Hippocampal formation (tissue), 2 donors: ENCODE results near the gene MED13L.
"Not testable (repeated sequence)": the region's sequence is repeated elsewhere in the genome, so short reads cannot be mapped to it uniquely, and the experiment has no call there.

Experiments used
- DNase-seq, 2 donors: peaks; one replicate each; lab custom pipeline; 2025; lab: John Stamatoyannopoulos, UW

MED13L gene

DNA sequence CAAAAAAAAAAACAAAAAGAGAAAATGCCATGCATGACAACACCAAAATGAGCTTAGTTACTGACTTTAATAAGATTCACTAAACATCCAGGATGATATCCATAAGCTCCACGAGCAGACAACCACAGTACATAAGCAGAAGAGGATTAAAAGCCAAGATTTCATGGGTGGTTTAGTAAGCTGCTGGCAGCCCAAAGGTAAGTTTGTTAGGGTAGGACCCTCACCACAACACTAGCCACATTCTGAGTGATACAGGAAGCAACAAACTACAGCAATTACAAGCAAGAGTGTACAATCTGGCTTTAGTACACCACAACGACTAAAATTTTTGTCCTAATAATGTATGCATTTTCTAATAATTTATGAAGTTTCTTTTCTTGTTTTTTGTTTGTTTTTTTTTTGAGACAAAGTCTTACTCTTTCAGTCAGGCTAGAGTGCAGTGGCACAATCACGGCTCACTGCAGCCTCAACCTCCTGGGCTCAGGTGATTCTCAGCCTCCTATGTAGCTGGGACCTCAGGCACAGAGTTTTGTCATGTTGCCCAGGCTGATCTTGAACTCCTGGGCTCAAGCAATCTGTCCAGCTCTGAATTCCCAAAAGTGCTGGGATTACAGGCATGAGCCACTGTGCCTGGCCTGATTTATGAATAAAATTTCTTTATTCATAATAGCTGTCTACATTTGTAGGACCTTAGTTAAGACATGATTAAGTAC lies 221.4 kb downstream of the MED13L start:
- DNase-seq: no peak

GRCh38 chr12:116054280-116054679 lies 223.2 kb downstream of the MED13L start:
- no peak for DNase-seq

- peak; percentile 21 to 46 for DNase-seq
These were observed 223.9 kb downstream of the MED13L start for GRCh38 chr12:116053479-116054200.

DNA sequence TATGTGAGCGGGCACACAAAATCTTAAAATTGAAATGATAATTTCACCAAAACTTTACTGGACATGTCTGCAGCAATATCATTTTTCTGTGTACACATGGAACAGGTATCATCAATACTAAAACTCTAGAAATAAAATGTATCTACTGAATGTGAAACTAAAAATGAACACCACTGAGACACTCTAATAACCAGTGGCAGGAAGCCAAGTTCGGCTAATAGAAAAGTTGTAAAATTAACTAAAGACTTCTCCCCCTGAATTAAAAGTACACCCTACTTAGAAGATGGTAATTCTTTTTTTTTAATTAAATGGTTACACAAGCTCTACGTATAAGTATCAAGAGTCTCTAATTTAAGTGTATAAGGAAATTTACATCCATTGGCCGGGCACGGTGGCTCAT lies 227.2 kb downstream of the MED13L start:
- no peak for DNase-seq

GRCh38 chr12:116048879-116049278 lies 228.6 kb downstream of the MED13L start:
- no peak for DNase-seq

DNA sequence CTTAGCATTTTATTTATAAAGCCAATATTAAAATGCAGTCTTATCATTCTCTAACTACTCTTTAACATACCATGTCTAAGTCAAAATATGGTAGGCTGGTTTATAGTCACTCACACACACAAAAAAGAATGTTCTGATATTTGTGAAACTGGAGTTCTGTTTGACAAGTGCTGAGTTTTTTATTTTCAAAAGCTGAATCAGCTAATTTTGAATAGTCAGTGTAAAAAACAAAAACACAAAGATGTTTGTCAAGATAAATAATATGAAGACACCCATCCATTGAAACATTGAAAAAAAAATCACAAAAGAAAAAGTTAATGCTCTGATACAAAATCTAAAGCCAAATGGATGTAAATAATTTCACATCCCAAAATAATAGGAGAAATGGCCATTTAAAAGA lies 231.5 kb downstream of the MED13L start:
- DNase-seq: no peak

- DNase-seq: no peak
These were observed 232.3 kb downstream of the MED13L start for GRCh38 chr12:116045150-116045549.

DNA sequence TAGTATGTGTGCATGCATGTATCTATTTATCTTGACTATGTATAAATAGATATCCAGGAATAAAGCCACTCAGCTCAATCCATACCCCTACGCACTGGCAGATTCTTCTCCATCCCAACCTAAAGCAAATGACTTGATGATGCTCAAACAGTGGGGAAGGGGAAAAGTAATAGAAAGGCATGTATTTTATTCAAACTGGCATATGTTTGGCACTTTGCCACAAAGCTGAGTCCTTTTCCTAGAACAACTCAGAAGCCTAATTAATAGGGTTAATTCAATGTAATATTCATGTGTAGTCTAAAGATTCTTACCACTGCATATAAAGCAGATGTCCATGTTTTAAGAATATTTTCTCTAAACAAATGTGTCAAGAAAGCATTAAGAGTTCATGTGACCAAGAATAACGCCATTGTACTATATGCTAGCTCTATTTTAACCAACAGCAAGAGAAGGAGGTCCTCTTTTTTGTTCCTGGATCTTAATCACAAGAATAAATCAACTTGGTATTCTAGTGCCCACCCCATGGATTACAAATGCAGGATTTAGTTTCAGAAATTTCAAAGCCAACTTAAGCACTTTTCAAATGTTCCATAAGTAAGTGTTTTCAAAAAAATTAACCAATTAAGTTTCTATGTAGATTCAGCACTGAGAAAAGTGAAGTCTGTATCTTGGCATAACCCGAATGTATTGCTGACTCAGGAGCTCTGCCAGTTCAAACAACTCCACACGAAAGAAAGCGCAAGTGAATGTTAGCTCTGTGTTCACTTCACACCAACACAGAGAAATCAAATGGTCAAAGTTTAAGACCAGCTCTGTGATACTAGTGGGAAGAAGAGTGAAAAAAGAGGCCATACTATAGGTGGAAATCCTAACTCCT lies 233.6 kb downstream of the MED13L start:
- no peak for DNase-seq

- no peak for DNase-seq
These were observed 237.1 kb downstream of the MED13L start for GRCh38 chr12:116040402-116040801.

GRCh38 chr12:116039081-116039480 lies 238.4 kb downstream of the MED13L start:
- peak in 1 of 2 donors; percentile 51 for DNase-seq

GRCh38 chr12:116037941-116038837 lies 239.3 kb downstream of the MED13L start:
- no peak for DNase-seq

- no peak for DNase-seq
These were observed 243.7 kb downstream of the MED13L start for GRCh38 chr12:116033765-116034164.

- not testable (repeated sequence) for DNase-seq
These were observed 245.9 kb downstream of the MED13L start for GRCh38 chr12:116031624-116032023.

- DNase-seq: no peak
These were observed 248.9 kb downstream of the MED13L start for GRCh38 chr12:116028619-116029018.

DNA sequence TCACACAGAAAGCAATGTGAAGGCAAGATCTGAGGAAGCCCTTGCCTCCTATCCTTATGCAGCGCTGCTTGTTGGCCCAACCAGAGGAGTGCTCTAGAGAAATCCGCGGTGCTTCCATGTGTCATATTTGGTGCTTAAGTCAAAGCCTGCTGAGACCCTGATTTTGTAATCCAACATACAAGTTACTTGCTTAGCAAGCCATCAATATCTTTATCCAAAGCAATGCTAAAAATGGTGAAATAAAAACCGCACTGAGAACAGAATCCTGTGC lies 250.0 kb downstream of the MED13L start:
- DNase-seq: no peak

GRCh38 chr12:116026768-116027550 lies 250.5 kb downstream of the MED13L start:
- DNase-seq: no peak

- DNase-seq: no peak
These were observed 251.1 kb downstream of the MED13L start for GRCh38 chr12:116026346-116026745.

- no peak for DNase-seq
These were observed 252.7 kb downstream of the MED13L start for GRCh38 chr12:116024769-116025168.

GRCh38 chr12:116019415-116019814 lies 258.1 kb downstream of the MED13L start:
- DNase-seq: no peak

DNA sequence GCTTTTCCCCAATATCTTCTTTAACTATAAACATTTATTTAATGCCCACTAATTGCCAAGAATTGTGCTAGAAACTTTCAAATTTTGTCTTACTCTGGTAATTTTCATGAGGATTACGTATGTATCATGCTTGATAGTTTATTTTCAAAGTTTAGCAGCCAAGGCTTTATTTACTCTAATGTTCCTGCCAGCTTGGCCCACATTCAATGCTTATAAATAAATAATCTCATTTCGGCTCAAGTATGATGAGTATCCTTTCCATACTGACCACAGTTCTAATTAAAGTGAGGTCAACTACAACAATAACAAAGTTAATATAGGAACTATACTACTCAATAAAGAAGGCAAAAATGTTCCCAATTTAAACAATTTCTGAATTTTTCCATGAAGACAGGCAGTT lies 259.2 kb downstream of the MED13L start:
- DNase-seq: no peak

GRCh38 chr12:116015525-116015924 lies 262.0 kb downstream of the MED13L start:
- DNase-seq: peak in 1 of 2 donors; percentile 72
